Endothelial cell of hepatic sinusoid (primary cell): ENCODE measurements around the gene IL1RAP.
"Not testable (repeated sequence)": the region's sequence is repeated elsewhere in the genome, so short reads cannot be mapped to it uniquely, and the experiment has no call there.

Experiments
- in situ Hi-C: cut with HindIII; loops from 2 replicates; pipeline ENCODE4 v1.10.0; 2017; ENCODE audit warnings: low sequenced_read_pairs

The IL1RAP gene

GRCh38 chr3:190641564-190641963, 127.7 kb downstream of the IL1RAP start:
- in situ Hi-C loops = no loop called here

DNA sequence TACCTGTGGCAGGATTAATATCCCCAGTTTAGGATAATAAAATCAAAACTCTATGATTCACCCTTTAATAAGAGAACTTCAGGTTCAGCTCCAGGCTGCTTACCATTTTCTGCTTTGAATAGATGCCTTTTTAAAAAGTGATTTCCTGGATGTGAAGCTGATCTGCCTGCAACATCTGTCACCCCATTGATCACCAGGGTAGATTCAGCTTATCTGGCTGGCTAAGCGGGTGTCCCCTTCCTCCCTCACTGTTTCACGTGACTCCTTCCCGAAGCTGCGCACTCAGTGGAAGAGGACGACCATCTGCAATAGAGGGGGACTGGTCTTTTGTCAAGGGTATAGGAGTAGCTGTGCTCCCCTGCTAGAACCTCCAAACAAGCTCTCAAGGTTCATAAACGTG, 128.1 kb downstream of the IL1RAP start:
- in situ Hi-C loops = no loop called here

- in situ Hi-C loops = no loop called here
These were observed 130.2 kb downstream of the IL1RAP start for GRCh38 chr3:190644035-190644434.

DNA sequence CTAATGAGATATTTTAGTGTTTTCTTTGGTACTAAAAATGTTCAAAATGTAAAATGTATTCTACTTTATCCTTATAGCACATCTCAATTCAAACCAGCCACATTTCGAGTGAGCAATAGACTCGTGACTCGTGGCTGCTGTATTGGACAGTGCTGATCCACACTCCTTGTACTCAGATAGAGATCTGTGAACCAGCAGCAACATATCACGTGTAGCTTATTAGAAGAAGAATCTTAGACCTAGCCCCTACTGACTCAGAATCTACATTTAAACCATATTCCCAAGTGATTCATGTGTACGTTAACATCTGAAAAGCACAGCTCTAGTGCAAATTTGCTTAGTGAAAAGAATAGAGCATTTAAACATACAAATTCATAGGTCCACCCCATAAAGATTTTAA, 130.9 kb downstream of the IL1RAP start:
- in situ Hi-C loops = no loop called here

- in situ Hi-C loops = no loop called here
These were observed 132.1 kb downstream of the IL1RAP start for GRCh38 chr3:190645932-190646460.

DNA sequence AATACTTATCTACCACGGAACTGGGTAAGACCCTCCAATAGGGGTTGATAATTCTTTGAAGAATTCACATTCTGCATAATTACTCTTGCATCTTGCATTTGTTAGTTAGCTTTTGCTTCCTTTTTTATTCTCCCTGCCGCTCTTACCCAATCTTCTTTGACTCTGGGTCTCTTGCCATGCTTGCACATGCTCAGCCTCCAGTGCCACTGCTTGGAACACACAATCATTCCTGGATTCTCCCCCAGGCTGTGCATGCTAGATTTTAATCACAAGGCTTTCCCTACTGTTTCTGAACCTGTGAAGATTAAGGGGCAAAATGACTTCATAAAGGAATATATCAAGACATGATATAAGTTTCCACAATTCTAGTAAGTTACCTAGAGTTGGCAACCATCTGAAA, 133.1 kb downstream of the IL1RAP start:
- in situ Hi-C loops = no loop called here

DNA sequence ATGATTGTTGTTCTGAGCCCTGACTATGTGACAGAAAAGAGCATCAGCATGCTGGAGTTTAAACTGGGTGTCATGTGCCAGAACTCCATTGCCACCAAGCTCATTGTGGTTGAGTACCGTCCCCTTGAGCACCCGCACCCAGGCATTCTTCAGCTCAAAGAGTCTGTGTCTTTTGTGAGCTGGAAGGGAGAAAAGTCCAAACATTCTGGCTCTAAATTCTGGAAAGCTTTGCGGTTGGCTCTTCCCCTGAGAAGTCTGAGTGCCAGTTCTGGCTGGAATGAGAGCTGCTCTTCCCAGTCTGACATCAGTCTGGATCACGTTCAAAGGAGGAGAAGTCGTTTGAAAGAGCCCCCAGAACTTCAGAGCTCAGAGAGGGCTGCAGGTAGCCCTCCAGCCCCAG, 142.0 kb downstream of the IL1RAP start:
- in situ Hi-C loops = no loop called here

- in situ Hi-C loops = no loop called here
These were observed 144.2 kb downstream of the IL1RAP start for GRCh38 chr3:190658106-190658505.

- in situ Hi-C loops = no loop called here
These were observed 152.9 kb downstream of the IL1RAP start for GRCh38 chr3:190666821-190667220.

DNA sequence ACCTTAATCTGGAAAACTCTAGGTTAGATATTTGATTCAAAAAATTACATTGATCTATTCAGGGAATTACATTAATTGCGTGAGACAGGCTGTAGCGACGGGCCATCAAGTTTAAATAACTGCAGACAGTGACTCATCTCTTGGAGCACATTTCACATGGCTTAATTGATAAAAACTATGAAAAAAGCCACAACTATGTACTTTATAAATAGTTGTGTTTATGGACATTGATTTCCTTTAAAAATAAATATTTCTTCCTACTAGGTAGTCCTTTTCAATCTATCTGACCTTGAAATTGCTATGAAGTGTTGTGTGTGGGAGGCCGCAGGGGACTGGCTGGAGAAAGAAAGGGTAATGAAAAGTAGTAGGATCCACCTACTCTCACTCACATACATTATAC, 157.8 kb downstream of the IL1RAP start:
- in situ Hi-C loops = no loop called here

DNA sequence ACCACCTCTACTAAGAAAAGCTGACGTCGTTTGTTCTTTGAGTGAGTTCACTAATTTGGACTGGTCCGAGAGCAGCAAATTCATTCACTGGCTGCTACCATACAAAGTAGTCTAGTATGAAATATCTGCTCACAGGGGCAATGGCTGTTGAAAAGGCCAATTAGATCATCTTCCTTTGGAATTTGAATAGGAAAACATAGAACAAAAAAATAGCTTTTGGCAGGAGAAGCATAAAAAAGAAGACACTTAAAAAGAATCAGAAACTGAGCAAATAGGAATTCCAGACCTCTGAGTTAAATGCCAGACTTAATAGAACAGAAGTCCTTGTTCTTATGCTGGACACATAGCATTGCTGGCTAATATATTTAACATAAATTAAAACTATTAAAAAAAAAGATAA, 159.3 kb downstream of the IL1RAP start:
- in situ Hi-C loops = no loop called here

DNA sequence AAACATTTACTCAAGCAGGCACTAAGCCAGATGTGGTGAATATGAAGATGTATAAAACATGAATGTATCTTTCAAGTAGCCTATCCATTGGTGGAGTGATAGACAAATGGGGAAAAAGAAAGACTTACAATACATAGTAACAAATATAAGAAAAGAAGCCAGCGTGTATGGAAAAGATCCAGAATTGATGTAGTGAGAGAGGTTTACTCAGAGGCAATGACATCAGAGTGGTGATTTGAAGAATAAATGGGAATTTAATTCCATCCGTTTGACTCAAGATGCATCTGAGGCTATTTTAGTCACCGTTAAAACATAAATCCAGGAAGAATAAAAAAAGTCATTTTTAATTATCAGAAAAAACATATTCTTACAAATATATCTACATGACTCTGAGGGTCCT, 162.6 kb downstream of the IL1RAP start:
- in situ Hi-C loops = no loop called here

- in situ Hi-C loops = no loop called here
These were observed 163.1 kb downstream of the IL1RAP start for GRCh38 chr3:190677001-190677400.

DNA sequence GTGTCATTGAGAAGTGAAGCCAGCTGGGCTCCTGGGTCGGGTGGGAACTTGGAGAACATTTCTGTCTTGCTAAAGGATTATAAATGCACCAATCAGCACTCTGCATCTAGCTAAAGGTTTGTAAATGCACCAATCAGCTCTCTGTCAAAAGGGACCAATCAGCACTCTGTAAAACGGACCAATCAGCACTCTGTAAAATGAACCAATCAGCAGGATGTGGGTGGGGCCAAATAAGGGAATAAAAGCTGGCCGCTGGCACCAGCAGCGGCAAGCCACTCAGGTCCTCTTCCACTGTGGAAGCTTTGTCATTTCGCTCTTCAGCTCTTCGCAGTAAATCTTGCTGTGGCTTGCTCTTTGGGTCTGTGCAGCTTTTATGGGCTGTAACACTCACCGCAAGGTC, 164.0 kb downstream of the IL1RAP start:
- in situ Hi-C loops = not testable (repeated sequence)

- in situ Hi-C loops = no loop called here
These were observed 166.8 kb downstream of the IL1RAP start for GRCh38 chr3:190680691-190681090.

DNA sequence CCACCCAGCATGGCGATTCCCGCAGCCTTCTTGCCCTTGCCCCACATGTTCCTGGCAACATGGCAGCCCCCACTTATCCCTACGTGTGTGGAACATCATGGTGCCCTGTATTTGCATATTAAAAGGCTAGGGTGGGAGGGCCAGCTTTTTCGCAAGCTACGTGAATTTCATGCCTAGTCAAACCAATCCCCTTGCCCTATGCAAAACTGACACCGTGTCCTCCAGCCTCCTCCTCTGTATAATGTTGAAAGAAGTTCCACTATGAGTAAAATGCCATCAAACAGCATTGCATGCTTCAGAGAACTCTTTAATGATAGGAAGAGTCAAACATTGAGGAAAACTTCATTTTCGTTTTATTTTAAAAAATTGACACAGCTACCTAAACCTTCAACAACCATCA, 170.9 kb downstream of the IL1RAP start:
- in situ Hi-C loops = no loop called here

- in situ Hi-C loops = no loop called here
These were observed 172.1 kb downstream of the IL1RAP start for GRCh38 chr3:190686011-190686410.

GRCh38 chr3:190690246-190690645, 176.4 kb downstream of the IL1RAP start:
- in situ Hi-C loops = no loop called here

DNA sequence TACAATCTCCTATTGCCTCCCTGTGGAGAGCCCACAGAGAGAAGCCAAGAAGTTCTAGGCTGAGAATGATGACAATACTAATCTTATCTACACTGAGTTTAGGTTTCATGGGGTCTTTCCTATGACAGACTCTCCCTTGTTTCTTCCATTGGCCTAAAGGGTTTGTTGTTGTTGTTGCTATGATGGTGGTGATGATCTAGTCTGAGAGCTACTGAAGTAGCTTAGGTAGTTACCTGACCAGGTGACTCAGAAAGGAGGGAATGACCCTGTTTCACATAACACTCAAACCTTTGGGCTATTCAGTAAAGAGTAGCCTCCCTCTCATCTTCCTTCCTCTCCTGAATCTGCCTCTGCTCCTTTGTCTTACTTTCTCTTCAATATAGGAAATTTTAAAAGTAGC, 178.4 kb downstream of the IL1RAP start:
- in situ Hi-C loops = no loop called here

DNA sequence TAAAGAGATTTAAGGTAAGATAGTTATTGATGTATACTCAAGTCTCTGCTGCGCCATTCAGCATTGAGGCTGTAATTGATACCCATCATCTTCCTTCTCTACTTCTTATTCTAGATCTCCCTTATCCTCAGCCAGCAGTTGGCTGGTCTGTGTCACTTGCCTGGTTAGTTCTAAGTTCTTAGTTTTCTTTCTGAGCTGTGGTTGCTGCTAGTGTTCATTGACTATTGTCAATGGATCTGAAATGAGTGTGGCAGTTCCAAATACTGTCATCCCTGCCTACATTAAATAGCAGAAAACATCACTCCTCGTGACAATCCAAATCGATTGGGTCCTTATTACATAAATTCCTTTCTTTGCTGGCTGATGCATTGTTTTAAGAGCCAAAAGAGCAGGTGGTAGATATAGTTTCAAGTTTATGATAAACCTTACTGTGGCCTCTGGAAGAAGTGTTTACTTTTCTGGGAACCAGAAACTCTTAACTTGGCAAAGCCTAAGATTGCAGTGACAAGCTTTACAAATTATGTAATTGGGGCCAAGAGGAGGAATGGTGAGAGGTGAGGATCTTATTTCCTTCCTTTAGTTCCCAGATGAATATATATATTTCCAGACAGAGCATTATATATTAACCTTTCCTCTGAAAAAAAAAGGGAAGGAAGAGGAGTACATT, 180.6 kb downstream of the IL1RAP start:
- in situ Hi-C loops = no loop called here

GRCh38 chr3:190695225-190695624, 181.3 kb downstream of the IL1RAP start:
- in situ Hi-C loops = no loop called here

DNA sequence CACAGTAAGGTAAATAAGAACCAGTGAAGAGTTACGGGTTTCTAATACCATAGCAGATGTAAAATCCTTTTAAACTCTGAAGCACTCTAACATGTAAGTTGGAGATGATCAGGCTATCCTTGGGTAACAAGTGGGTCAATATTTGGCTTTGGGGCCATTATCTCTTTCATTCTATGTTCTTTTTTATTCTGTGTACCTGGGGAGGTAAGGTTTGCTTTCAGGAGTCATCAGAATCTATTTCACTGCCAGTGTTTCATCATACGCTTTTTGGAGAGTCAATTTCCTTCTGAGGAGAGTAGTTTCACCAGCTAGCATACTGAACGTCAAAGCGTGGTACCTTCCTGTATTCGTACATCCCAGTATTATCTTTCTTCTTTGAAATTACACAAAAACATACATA, 182.1 kb downstream of the IL1RAP start:
- in situ Hi-C loops = no loop called here
